K562 (cell line): Measurements from ENCODE around the gene OBSCN. TPM values are rescaled to one million over a fixed set of nuclear protein-coding genes. Genes with fewer than 3 reads are reported as not detected.
A peak's percentile ranks its signal among the peaks of the same experiment; 100 is the strongest.

Experiments used
- ATAC-seq: fragments of 200-7000 bp; cut with Tn5 transposase; 3 replicates; pipeline ENCODE4 v1.9.1; 2020; ENCODE audit warnings: moderate library complexity
- BruUV-seq: library from RNA; stranded (reverse); fragments of 400-500 nt; replicated peaks from 2 replicates; lab custom pipeline; 2021; lab: Mats Ljungman, UMichigan
- CTCF ChIA-PET: fragments of 300-600 bp; formaldehyde crosslinking; extraction: SDS; loops from one replicate; lab custom pipeline; 2021; ENCODE audit warnings: low intra/inter-chr PET ratio; lab: Yijun Ruan, JAX
- POLR2A ChIA-PET: fragments of 300-600, 350-650 bp; sonication (Branson Sonifier 250); formaldehyde crosslinking; extraction: SDS; loops from one replicate; lab custom pipeline; 2021; ENCODE audit warnings: antibody characterized with exemption, inconsistent platforms; lab: Yijun Ruan, JAX
- DNase-seq, 4 experiments: peaks; one replicate each; pipeline versions ENCODE4 v3.0.0 to v3.0.0-alpha.2; 2011 to 2018; ENCODE audit warnings: low spot score in 3 of 4, mixed read lengths in 3 of 4; ENCODE audit errors: extremely low read depth in 1 of 4
- FAIRE-seq: peaks from 2 replicates; lab custom pipeline; 2011; peaks lifted over from hg19 to GRCh38; lab: Jason Lieb, UNC
- H2AFZ ChIP-seq: 2 replicates; pipeline ENCODE4 v1.6.0; 2011; ENCODE audit warnings: low read depth, low read length, control low read depth, inconsistent platforms
- H3K27ac ChIP-seq: fragments of 200-600 bp; 3 replicates; pipeline ENCODE4 v1.8.0; 2011; ENCODE audit warnings: low read depth, mild to moderate bottlenecking, control low read depth, inconsistent platforms, low read length, moderate library complexity, mixed read lengths; ENCODE audit errors: extremely low read depth
- H3K27me3 ChIP-seq, 2 experiments: fragments of 300-600 bp in 1 of 2; 2 replicates in 1 of 2; 3 replicates in 1 of 2; pipeline versions ENCODE4 v1.6.0 to v1.8.0; 2011; ENCODE audit warnings: inconsistent platforms in 2 of 2, low read length in 2 of 2, mild to moderate bottlenecking in 1 of 2, mixed read lengths in 1 of 2, moderate library complexity in 1 of 2; ENCODE audit not compliant: control insufficient read depth in 2 of 2, insufficient read depth in 2 of 2
- H3K36me3 ChIP-seq: fragments of 300-600 bp; 3 replicates; pipeline ENCODE4 v1.8.0; 2011; ENCODE audit warnings: mild to moderate bottlenecking, low read length, inconsistent platforms; ENCODE audit not compliant: control insufficient read depth, insufficient read depth
- H3K4me1 ChIP-seq, 2 experiments: fragments of 200-600 bp in 1 of 2; replicated peaks in 1 of 2; 2 replicates in 1 of 2; 3 replicates in 1 of 2; pipeline versions ENCODE4 v1.5.1 to v1.8.0; 2011; ENCODE audit warnings: inconsistent platforms in 2 of 2, low read length in 2 of 2, mild to moderate bottlenecking in 1 of 2, mixed read lengths in 1 of 2, moderate library complexity in 1 of 2; ENCODE audit not compliant: control insufficient read depth in 2 of 2, insufficient read depth in 2 of 2
- H3K4me2 ChIP-seq: 2 replicates; pipeline ENCODE4 v1.6.1; 2011; ENCODE audit warnings: low read length, control low read depth, inconsistent platforms, mixed read lengths; ENCODE audit not compliant: insufficient read depth
- H3K4me3 ChIP-seq: fragments of 200-600 bp; sonication (generic), shearing (Covaris generic); 2 replicates; pipeline ENCODE4 v1.5.1; 2016; ENCODE audit warnings: control low read depth, inconsistent platforms
- H3K79me2 ChIP-seq: fragments of 200-600 bp; 3 replicates; pipeline ENCODE4 v1.8.0; 2011; ENCODE audit warnings: low read length, inconsistent platforms; ENCODE audit not compliant: control insufficient read depth, insufficient read depth
- H3K9ac ChIP-seq, 2 experiments: 2 replicates each; pipeline versions ENCODE4 v1.6.0 to v1.6.1; 2011; ENCODE audit warnings: low read depth in 2 of 2, low read length in 2 of 2, control low read depth in 1 of 2, inconsistent platforms in 1 of 2, mild to moderate bottlenecking in 1 of 2, mixed read lengths in 1 of 2; ENCODE audit not compliant: insufficient read depth in 1 of 2
- H3K9me1 ChIP-seq: one replicate; pipeline ENCODE4 v1.6.0; 2011; ENCODE audit warnings: inconsistent platforms, mild to moderate bottlenecking, low read length, moderate library complexity; ENCODE audit not compliant: control insufficient read depth, insufficient read depth
- H3K9me3 ChIP-seq: replicated peaks from 2 replicates; pipeline ENCODE4 v1.5.1; 2011; ENCODE audit warnings: low read depth, low read length, inconsistent platforms; ENCODE audit not compliant: control insufficient read depth, insufficient read depth
- H4K20me1 ChIP-seq: replicated peaks from 2 replicates; pipeline ENCODE4 v1.6.1; 2011; ENCODE audit warnings: low read length, inconsistent platforms, mixed read lengths; ENCODE audit not compliant: control insufficient read depth, insufficient read depth
- BCOR ChIP-seq: fragments of 450-650 bp; IDR thresholded peaks from 2 replicates; pipeline ENCODE4 v1.6.1; 2016
- REST ChIP-seq, 2 experiments: fragments of 450-650 bp; formaldehyde crosslinking in 1 of 2; IDR thresholded peaks; 2 replicates each; pipeline versions ENCODE4 v1.4.0 to v1.6.1; 2014 to 2020; ENCODE audit warnings: mild to moderate bottlenecking in 2 of 2, borderline replicate concordance in 1 of 2, low read depth in 1 of 2
- ZNF121 ChIP-seq: sonication (generic); formaldehyde crosslinking; conservative IDR thresholded peaks from 2 replicates; pipeline ENCODE4 v1.8.0; 2022; ENCODE audit warnings: missing genetic modification reagents
- WGBS: fragments of 100-300 bp; shearing (Covaris generic); methylation state at CpG from one replicate; pipeline ENCODE4 v1.1.6; 2016; ENCODE audit warnings: low coverage, mixed read lengths; ENCODE audit not compliant: insufficient coverage; ENCODE audit errors: missing lambda C conversion rate; 5-methylcytosine and 5-hydroxymethylcytosine counted together
- in situ Hi-C: fragments of 300-500 bp; cut with MboI; formaldehyde crosslinking; loops from 4 replicates; pipeline ENCODE4 v1.15.0; 2018; ENCODE audit warnings: inconsistent platforms, mixed read lengths
- intact Hi-C: fragments of 100-400 bp; cut with micrococcal nuclease; formaldehyde crosslinking; loops from 2 replicates; pipeline ENCODE4 v1.14.2; 2022
- polyA plus RNA-seq, 8 experiments: library from polyadenylated mRNA; depleted of rRNA in 4 of 8; stranded (reverse) in 5 of 8; unstranded in 3 of 8; fragments of >200 nt; fragmentation: Nextera tagmentation in 2 of 8; fragmentation: Illumina TruSeq in 1 of 8; extraction: Ambion mirVana in 2 of 8; extraction: Trizol in 1 of 8; gene quantifications; 2 replicates each; pipeline versions ENCODE4 v1.2.1 to v1.2.3, GENCODE V29; 2011 to 2014; ENCODE audit warnings: inconsistent platforms in 1 of 8, missing spikeins in 1 of 8
- total RNA-seq, 7 experiments: library from RNA; depleted of rRNA in 6 of 7; stranded (reverse); fragments of >200 nt in 6 of 7; fragmentation: Illumina TruSeq in 2 of 7; extraction: Trizol in 2 of 7; gene quantifications; 2 replicates each; pipeline versions ENCODE4 v1.2.1 to v1.2.3, GENCODE V29; 2011 to 2021; ENCODE audit warnings: low replicate concordance in 1 of 7
- TF ChIP-seq, protein P1 (sequence below): fragments of 450-650 bp; IDR thresholded peaks from 2 replicates; pipeline ENCODE4 v1.6.1; 2016; ENCODE audit warnings: low read depth, mild to moderate bottlenecking, moderate library complexity

Gene OBSCN
- total and polyA plus RNA-seq, 9 of the 15 experiments (the other 6 are each of a cell fraction or from before 2014, with no cell fraction given) = 0.18 to 19.7 (median 3.6) TPM

DNA sequence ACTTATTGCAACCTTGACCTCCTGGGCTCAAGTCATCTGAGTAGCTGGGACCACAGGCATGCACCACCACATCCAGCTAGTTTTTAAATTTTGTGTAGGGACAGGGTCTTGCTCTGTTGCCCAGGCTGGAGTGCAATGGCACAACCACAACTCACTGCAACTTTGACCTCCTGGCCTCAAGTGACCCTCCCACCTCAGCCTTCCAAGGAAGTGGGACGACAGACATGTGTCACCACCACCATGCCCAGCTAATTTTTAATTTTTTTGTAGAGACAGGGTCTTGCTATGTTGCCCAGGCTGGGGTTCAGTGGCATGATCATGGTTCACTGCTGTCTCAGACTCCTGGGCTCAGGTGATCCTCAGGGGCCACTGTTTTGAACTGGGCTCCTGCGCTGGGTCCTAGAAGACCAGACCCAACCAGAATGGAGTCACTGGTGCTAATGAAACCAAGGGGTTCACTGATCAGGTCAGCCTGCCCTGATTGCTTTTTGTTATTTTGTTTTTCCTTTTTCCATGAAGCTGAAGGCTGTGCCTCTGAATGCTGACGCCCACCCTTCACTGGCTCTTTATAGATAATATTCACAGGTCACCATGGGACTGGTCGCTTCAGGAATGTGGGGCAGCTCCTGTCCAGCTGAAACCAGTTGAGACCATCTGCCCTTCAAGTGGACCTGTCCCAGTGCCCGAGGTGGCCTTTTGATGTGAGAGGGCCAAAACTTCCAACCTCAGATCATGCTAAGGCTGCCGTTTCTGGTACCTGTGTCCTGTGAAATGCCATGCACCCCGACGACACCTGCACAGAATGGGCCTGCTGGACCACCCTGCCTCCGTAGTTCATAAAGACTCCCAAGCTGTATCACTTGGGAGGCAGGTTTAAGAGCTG, 203.9 kb downstream of the OBSCN start:
- Histone ChIP-seq H3K4me1 (peaks cover 22 to 55% of the 10 kb centered on the region in 2 experiments), H4K20me1 (no peaks in the 10 kb centered on the region; the same call in 1 of the 2 replicates), H3K4me2 (no peak overlapping the region), H3K27me3 (no peaks in the 10 kb centered on the region), H3K79me2 (peaks cover 13% of the 10 kb centered on the region), H2AFZ (no peak overlapping the region), H3K4me3 (no peak overlapping the region), H3K36me3 (peaks cover 4% of the 10 kb centered on the region; the same call in 1 of the 3 replicates), H3K27ac (no peak overlapping the region), H3K9me3 (0 out of 2 replicates have a peak, but pooled peaks cover 1% of the 10 kb centered on the region), H3K9me1 (no peaks in the 10 kb centered on the region), H3K9ac (no peak overlapping the region)
- no TSS peak for BruUV-seq
- no peak for ATAC-seq
- 58% methylated on average over 9 of the region's 9 CpGs for WGBS
- in situ Hi-C loops (no loop called here), intact Hi-C loops (no loop called here)
- CTCF ChIA-PET = no interaction called here
- POLR2A ChIA-PET = interaction anchor here (0.7 to 1.9 kb wide), 6 partner anchors 9 to 1143 kb away, joined by 3 to 12 read pairs (median 4); a partner anchor contains a TSS
- FAIRE-seq = no peak
- DNase-seq = no peak
- TF ChIP-seq REST (IDR thresholded peaks at IDR 0.05; ENCODE audit: borderline replicate concordance) = peak; percentile 19; the same call in 1 of the 2 replicates
- no peak for TF ChIP-seq REST (CRISPR knock-in tag; IDR thresholded peaks at IDR 0.05; ENCODE audit: low read depth)
- TF ChIP-seq, protein P1, sequence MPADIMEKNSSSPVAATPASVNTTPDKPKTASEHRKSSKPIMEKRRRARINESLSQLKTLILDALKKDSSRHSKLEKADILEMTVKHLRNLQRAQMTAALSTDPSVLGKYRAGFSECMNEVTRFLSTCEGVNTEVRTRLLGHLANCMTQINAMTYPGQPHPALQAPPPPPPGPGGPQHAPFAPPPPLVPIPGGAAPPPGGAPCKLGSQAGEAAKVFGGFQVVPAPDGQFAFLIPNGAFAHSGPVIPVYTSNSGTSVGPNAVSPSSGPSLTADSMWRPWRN = no peak
- TF ChIP-seq BCOR = peak; percentile 39; the same call in 1 of the 2 replicates
- TF ChIP-seq ZNF121 (CRISPR knock-in tag) = peak; percentile 97
